ACC112 (cell line): Measurements from ENCODE around the gene CFAP161.
A peak's percentile ranks its signal among the peaks of the same experiment; 100 is the strongest.
"Not testable (repeated sequence)": the region's sequence is repeated elsewhere in the genome, so short reads cannot be mapped to it uniquely, and the experiment has no call there.

Experiments
- H2AFZ ChIP-seq: fragments of 200-600 bp; sonication (generic); one replicate; pipeline ENCODE4 v1.6.0; 2017; ENCODE audit warnings: antibody characterized with exemption, low read length; ENCODE audit not compliant: unreplicated experiment
- H3K27ac ChIP-seq: fragments of 200-600 bp; sonication (generic); 2 replicates; pipeline ENCODE4 v1.5.1; 2014; ENCODE audit warnings: low read depth, mild to moderate bottlenecking, antibody characterized with exemption, low read length, moderate library complexity
- H3K27me3 ChIP-seq: fragments of 200-600 bp; sonication (generic); 2 replicates; pipeline ENCODE4 v1.6.1; 2014; ENCODE audit warnings: mild to moderate bottlenecking, antibody characterized with exemption, low read length, moderate library complexity, mixed read lengths; ENCODE audit not compliant: insufficient read depth
- H3K36me3 ChIP-seq: fragments of 200-600 bp; sonication (generic); 2 replicates; pipeline ENCODE4 v1.6.1; 2016; ENCODE audit warnings: mild to moderate bottlenecking, antibody characterized with exemption, low read length, moderate library complexity, mixed read lengths; ENCODE audit not compliant: insufficient read depth
- H3K4me1 ChIP-seq: fragments of 200-600 bp; sonication (generic); one replicate; pipeline ENCODE4 v1.6.1; 2016; ENCODE audit warnings: low read length, mixed read lengths; ENCODE audit not compliant: insufficient read depth, unreplicated experiment, control insufficient read depth
- H3K4me3 ChIP-seq: fragments of 200-600 bp; sonication (generic); 2 replicates; pipeline ENCODE4 v1.5.1; 2014; ENCODE audit warnings: mild to moderate bottlenecking, low read depth, low read length
- H3K79me2 ChIP-seq: fragments of 200-600 bp; sonication (generic); one replicate; pipeline ENCODE4 v1.6.0; 2016; ENCODE audit warnings: low read length; ENCODE audit not compliant: control insufficient read depth, unreplicated experiment, insufficient read depth

CFAP161 gene

GRCh38 chr15:81157939-81158223 is 23.8 kb downstream of the CFAP161 start:
- no peak overlapping the region for H2AFZ ChIP-seq
- no peaks in the 10 kb centered on the region for H3K27me3 ChIP-seq
- H3K4me1 ChIP-seq: peaks cover 26% of the 10 kb centered on the region
- H3K36me3 ChIP-seq: no peaks in the 10 kb centered on the region
- no peaks in the 10 kb centered on the region for H3K79me2 ChIP-seq
- no peak overlapping the region for H3K4me3 ChIP-seq
- no peak overlapping the region for H3K27ac ChIP-seq

GRCh38 chr15:81158561-81158960 is 24.5 kb downstream of the CFAP161 start:
- H3K27ac ChIP-seq, H2AFZ ChIP-seq, H3K27me3 ChIP-seq, H3K4me3 ChIP-seq, H3K36me3 ChIP-seq, H3K79me2 ChIP-seq: not testable (repeated sequence)
- peaks cover 24% of the 10 kb centered on the region for H3K4me1 ChIP-seq

DNA sequence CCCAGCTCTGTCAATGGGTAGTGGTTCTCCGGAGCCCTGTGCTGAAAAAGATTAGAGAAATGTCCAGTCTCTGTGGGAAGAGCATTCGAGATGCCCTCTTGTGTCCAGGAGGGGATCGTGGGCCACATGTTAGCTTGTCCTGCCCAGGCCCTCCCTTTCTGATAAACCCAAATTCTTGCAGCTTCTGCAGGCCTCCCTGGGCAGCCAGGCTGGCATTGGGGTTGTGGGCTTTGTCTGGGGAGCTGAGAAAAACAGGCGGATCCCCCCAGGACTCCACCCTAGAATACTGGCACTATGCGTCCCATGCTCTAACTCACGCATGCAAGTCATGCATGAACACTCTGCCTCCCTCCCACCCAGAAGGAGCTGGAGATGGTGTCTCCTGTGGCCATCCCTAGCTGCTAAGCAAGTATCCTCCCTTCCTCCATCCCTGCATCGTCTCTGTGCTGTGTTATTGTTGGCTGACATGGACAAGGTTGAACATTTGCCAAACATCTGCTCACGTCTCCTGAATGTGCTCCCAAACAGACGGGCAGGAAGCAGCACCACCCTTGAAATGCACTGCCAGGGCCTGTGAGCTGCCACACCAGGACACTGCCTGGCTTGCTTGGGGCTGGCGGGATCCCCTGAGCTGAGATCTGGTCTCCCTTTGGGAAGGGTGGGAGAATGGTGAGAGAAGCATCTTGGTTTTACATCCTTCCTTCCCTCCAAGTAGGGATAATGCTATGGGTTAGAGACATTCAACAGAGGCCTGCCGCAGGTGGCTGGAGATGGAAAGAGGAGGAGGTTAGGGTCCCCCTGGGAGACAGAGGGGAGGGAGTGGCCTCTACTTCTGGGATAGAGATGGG is 26.5 kb downstream of the CFAP161 start:
- Histone ChIP-seq H2AFZ (no peak overlapping the region), H3K79me2 (no peaks in the 10 kb centered on the region), H3K27me3 (no peaks in the 10 kb centered on the region), H3K36me3 (no peaks in the 10 kb centered on the region), H3K4me3 (no peak overlapping the region), H3K4me1 (peaks cover 32% of the 10 kb centered on the region), H3K27ac (no peak overlapping the region)

GRCh38 chr15:81161160-81161673 is 27.1 kb downstream of the CFAP161 start:
- Histone ChIP-seq H3K36me3 (no peaks in the 10 kb centered on the region), H3K27me3 (no peaks in the 10 kb centered on the region), H3K4me3 (no peak overlapping the region), H3K79me2 (no peaks in the 10 kb centered on the region), H3K4me1 (peaks cover 32% of the 10 kb centered on the region), H3K27ac (no peak overlapping the region), H2AFZ (no peak overlapping the region)

DNA sequence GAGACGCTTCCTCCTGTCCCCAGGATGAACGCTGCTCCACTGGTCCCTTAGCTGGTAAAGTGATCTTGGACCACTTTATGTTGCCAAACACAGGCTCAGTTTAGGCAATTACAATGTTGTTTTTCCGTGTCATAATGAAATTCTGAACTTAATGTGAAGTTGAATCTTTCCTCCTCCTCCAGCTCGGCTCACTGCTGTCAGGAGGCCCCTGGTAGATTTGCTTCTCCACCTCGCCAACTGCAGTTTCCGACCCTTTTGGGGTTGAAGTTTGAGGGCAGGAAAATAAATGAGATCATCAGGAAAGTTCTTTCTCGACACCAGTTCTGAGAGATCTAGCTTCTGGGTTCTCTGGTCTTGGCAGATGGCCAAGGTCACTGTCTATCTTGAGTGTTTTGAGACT is 27.8 kb downstream of the CFAP161 start:
- H3K4me1 ChIP-seq: peaks cover 30% of the 10 kb centered on the region
- H3K27me3 ChIP-seq: no peaks in the 10 kb centered on the region
- H3K79me2 ChIP-seq: no peaks in the 10 kb centered on the region
- no peak overlapping the region for H2AFZ ChIP-seq
- H3K4me3 ChIP-seq: no peak overlapping the region
- H3K27ac ChIP-seq: no peak overlapping the region
- H3K36me3 ChIP-seq: no peaks in the 10 kb centered on the region

GRCh38 chr15:81163961-81164800 is 30.1 kb downstream of the CFAP161 start:
- no peak overlapping the region for H2AFZ ChIP-seq
- 0 out of 2 replicates have a peak overlapping the region, but pooled peaks have one; percentile 14 for H3K27ac ChIP-seq

GRCh38 chr15:81165535-81165934 is 31.5 kb downstream of the CFAP161 start:
- Histone ChIP-seq H3K27ac (no peak overlapping the region), H3K27me3 (no peaks in the 10 kb centered on the region)

More at GRCh38 chr15:81163961-81164800, 30.1 kb downstream of the CFAP161 start:
- Histone ChIP-seq H3K4me3 (no peak overlapping the region), H3K4me1 (peaks cover 29% of the 10 kb centered on the region), H3K79me2 (no peaks in the 10 kb centered on the region), H3K27me3 (no peaks in the 10 kb centered on the region), H3K36me3 (no peaks in the 10 kb centered on the region)

GRCh38 chr15:81166636-81167305 is 32.7 kb downstream of the CFAP161 start:
- no peak overlapping the region for H3K4me3 ChIP-seq
- no peak overlapping the region for H3K27ac ChIP-seq
- no peaks in the 10 kb centered on the region for H3K36me3 ChIP-seq
- no peaks in the 10 kb centered on the region for H3K27me3 ChIP-seq
- H3K79me2 ChIP-seq: no peaks in the 10 kb centered on the region
- H2AFZ ChIP-seq: no peak overlapping the region
- H3K4me1 ChIP-seq: peaks cover 26% of the 10 kb centered on the region

More at GRCh38 chr15:81165535-81165934, 31.5 kb downstream of the CFAP161 start:
- H3K36me3 ChIP-seq: no peaks in the 10 kb centered on the region
- no peaks in the 10 kb centered on the region for H3K79me2 ChIP-seq
- H2AFZ ChIP-seq: no peak overlapping the region
- H3K4me1 ChIP-seq: peaks cover 28% of the 10 kb centered on the region
- no peak overlapping the region for H3K4me3 ChIP-seq

DNA sequence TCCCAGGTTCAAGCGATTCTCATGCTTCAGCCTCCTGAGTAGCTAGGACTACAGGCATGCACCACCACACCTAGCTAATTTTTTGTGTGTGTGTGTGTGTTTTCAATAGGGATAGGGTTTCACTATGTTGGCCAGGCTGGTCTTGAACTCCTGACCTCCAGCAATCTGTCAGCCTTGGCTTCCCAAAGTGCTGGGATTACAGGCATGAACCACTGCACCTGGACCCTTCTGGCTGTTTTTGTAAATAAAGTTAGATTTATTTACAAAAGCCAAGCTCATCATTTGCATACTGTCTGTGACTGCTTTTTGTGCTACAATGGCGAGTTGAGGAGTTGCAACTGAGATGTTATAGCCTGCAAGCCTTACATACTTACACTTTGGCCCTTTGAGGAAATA is 34.1 kb downstream of the CFAP161 start:
- H2AFZ ChIP-seq: no peak overlapping the region
- H3K4me1 ChIP-seq: peaks cover 26% of the 10 kb centered on the region
- no peaks in the 10 kb centered on the region for H3K79me2 ChIP-seq
- H3K4me3 ChIP-seq: no peak overlapping the region
- no peaks in the 10 kb centered on the region for H3K36me3 ChIP-seq
- H3K27me3 ChIP-seq: no peaks in the 10 kb centered on the region
- no peak overlapping the region for H3K27ac ChIP-seq

DNA sequence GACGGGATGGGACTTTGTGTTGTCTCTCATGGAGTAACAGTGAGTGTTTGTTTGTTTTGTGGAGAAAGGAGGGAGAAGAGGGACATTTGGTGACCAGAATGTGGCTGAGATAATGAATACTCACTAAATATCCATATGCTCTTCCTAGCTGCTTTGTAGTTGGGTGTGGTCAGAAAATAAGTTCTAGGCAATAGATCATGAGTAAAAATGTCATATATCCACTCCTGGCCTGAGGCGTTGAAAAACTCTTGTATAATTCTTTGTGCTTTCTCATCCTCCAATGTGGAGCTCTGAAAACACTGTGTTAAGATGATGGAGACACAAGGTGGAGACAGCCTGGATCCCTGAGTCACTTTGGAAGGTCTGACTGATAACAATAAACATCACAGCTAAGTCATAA is 34.6 kb downstream of the CFAP161 start:
- Histone ChIP-seq H3K79me2 (no peaks in the 10 kb centered on the region), H3K27me3 (no peaks in the 10 kb centered on the region), H3K36me3 (no peaks in the 10 kb centered on the region), H2AFZ (no peak overlapping the region), H3K27ac (no peak overlapping the region), H3K4me1 (peaks cover 26% of the 10 kb centered on the region), H3K4me3 (no peak overlapping the region)
